ENCODE data around the gene DECR2. TPM values are rescaled to one million over a fixed set of nuclear protein-coding genes. Genes with fewer than 3 reads are reported as not detected.
"Not testable (repeated sequence)": the region's sequence is repeated elsewhere in the genome, so short reads cannot be mapped to it uniquely, and the experiment has no call there.

DECR2 gene
- total RNA-seq, 2 experiments from 2014 or later: 11.5 to 13.0 TPM

DNA sequence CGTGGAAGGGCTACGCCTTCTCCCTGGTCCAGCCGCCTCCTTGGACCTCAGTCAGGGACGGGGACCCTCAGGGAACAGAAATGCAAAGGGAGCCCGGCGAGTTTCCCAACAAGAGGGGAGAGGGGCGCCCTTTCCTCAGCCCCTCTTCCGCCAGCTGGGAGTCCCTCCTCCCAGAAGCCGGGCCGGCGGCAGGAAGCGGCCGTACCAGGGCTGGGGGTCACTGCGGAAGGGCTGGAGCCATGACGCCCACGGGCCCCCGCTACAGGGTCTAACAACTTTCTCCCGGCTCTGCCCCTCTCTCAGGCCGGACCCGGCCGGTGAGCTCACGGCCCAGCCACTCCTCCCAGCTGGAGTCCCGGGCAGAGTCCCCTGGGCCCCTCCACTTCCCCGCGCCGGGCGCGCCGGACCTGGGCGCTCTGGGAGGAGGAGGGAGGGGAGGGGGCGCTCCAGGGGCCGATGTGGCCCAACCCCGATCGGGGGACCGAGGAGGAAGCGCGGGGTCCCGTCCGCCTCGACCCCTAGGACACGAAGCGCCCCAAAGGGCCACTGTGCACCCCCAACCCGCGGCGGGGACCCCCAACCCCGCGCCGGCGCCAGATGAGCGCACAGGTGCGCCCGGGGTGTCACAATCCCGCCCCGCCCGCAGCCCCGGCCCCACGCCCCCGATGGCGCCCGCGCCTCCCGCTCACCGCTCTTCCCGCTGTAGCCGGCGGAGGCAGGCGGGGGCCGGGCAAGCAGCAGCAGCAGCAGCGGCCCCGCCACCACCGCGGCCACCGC, 20.5 kb upstream of the DECR2 start:
- H3K27me3 Mint-ChIP-seq: no peaks in the 10 kb centered on the region
- DNase-seq: peak; percentile 53
- CTCF ChIA-PET: interaction anchor here (0.6 to 0.7 kb wide), 2 partner anchors 11 to 1048 kb away, joined by 3 to 6 read pairs; partner anchors contain the start of gene MRPL28
- intact Hi-C loops (cut with DNase I, micrococcal nuclease): loop anchor here in 1 of 2 experiments (1.0 to 5.0 kb wide), 5 partner anchors 11 to 256 kb away; partner anchors contain the start of genes METTL26, MRPL28 and NPRL3
- peak; percentile 25 for ATAC-seq
- POLR2A ChIA-PET: interaction anchor here (1.2 kb wide), 1 partner anchor 147 kb away, joined by 3 read pairs; the partner anchor contains the start of gene FAM234A
- H3K9me3 Mint-ChIP-seq (ENCODE audit: low read depth): no peaks in the 10 kb centered on the region
- H3K36me3 Mint-ChIP-seq (ENCODE audit: low read depth): no peaks in the 10 kb centered on the region
- H3K4me3 Mint-ChIP-seq: peak overlapping the region; percentile 69
- H3K27ac Mint-ChIP-seq: no peak overlapping the region
- H3K4me1 Mint-ChIP-seq: peaks cover 24% of the 10 kb centered on the region

DNA sequence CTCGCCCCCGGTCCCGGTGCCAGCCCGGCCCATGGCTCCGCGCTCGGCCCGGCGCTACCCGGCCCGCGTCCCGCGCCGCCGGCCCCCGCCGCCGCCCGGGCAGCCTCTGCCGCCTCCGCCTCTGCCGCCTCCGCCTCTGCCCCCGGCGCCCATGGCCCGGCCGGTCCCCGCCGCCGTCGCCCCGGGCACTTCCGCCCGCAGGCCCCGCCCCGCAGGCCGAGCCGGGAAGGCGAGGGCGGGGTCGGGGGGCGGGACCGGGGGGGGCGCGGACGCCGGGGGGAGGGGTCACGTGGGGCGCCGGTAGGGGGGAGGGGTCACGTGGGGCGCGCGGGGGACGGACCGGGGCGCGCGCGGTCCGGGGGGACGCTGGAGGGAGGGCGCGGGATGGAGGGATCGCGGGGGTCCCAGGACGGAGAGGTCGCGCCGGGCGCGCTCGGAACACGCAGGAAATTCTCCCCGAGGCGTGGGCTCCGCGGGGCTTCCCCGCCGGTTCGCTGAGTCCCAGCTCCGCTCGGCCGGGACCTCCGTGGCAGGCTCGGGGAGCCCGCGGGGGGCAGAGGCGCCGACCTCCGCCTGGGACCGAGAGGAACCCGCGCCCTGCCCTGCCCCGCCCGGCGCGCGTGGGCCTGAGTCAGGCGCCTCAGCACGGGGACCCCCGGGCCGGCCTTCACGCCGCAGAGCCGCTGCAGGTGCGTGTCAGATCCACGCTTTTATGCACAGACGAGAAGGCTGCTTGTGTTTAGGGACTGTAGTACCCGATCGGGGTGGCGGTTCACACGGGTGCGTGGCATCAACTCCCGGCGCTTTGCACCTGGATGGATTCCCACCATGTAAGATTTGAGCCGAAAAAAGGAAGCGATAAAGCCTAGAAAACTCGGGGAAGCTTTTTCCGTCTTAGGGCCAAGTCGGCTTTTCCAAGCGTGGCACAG, 19.6 kb upstream of the DECR2 start, which contains the start of gene PGAP6:
PGAP6 (minus strand) TSS at position 190 of the 929 bp plus-strand sequence; CDS start at position 33, 157 bp downstream.
- DNase-seq: peak; percentile 83
- ATAC-seq: peak; percentile 73
- intact Hi-C loops (cut with DNase I, micrococcal nuclease): loop anchor here (1.0 to 5.0 kb wide), 7 partner anchors 12 to 255 kb away; partner anchors contain the start of genes MRPL28 (in 2 of the 2), DECR2 (in 1 of the 2), METTL26 (in 1 of the 2) and NPRL3 (in 1 of the 2)
- CTCF ChIA-PET: interaction anchor here (0.8 to 1.1 kb wide), 2 partner anchors 40 to 147 kb away, joined by 3 read pairs; no protein-coding TSS in a partner anchor
- Mint-ChIP-seq H3K9me3 (ENCODE audit: low read depth) (no peaks in the 10 kb centered on the region), H3K4me1 (peaks cover 24% of the 10 kb centered on the region), H3K36me3 (ENCODE audit: low read depth) (no peaks in the 10 kb centered on the region), H3K27ac (no peak within 1 kb of the TSS), H3K4me3 (peak within 1 kb of the TSS; percentile 74), H3K27me3 (no peaks in the 10 kb centered on the region)
- POLR2A ChIA-PET: interaction anchor here (1.2 kb wide), 2 partner anchors 19 to 147 kb away, joined by 3 read pairs; partner anchors contain the start of genes DECR2 and FAM234A

DNA sequence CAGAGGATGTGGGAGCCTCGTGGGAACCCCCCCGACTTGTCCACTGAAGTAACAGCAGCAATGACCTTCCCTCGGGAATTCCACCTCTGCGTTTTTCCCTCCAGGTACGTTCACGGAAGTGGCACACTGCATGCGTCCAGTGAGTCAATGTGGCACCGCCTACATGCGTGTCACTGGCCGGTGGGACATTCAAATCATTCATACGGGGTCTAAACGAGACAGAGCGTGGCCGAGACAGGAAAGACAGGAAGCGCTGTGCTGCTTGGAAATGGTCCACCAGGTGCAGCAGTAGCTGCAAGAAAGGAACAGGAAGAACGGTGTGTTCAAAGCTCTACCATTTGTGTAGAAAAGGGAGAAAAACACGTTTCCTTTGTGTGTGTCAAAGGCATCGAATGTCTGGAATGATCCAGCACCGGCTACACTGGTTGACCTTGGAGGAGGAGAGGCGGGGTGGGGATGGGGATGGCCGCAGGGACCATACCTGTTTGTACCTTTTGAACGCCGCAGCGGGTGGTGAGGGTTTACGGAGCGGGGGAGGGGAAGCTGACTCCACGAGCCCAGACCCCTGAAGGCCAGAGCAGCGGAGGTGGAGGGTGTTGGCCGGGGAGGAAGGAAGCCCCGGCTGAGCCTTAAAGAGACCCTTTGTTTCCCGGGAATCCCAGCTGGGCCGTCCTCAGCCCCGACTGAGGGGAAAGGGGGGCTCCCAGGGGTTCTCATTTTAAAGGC, 18.2 kb upstream of the DECR2 start:
- peak overlapping the region; percentile 52 for H3K27ac Mint-ChIP-seq
- no peaks in the 10 kb centered on the region for H3K27me3 Mint-ChIP-seq
- H3K4me1 Mint-ChIP-seq: peaks cover 24% of the 10 kb centered on the region
- POLR2A ChIA-PET: no interaction called here
- no peaks in the 10 kb centered on the region for H3K36me3 Mint-ChIP-seq (ENCODE audit: low read depth)
- intact Hi-C loops (cut with DNase I, micrococcal nuclease): loop anchor here in 1 of 2 experiments (5.0 kb wide), 3 partner anchors 204 to 254 kb away; partner anchors contain the start of genes METTL26 and NPRL3
- H3K9me3 Mint-ChIP-seq (ENCODE audit: low read depth): no peaks in the 10 kb centered on the region
- DNase-seq (peak; percentile 72), ATAC-seq (peak; percentile 54)
- H3K4me3 Mint-ChIP-seq: peak overlapping the region; percentile 74
- CTCF ChIA-PET: interaction anchor here (1.0 to 1.1 kb wide), 2 partner anchors 13 to 39 kb away, joined by 3 read pairs; partner anchors contain the start of gene MRPL28

DNA sequence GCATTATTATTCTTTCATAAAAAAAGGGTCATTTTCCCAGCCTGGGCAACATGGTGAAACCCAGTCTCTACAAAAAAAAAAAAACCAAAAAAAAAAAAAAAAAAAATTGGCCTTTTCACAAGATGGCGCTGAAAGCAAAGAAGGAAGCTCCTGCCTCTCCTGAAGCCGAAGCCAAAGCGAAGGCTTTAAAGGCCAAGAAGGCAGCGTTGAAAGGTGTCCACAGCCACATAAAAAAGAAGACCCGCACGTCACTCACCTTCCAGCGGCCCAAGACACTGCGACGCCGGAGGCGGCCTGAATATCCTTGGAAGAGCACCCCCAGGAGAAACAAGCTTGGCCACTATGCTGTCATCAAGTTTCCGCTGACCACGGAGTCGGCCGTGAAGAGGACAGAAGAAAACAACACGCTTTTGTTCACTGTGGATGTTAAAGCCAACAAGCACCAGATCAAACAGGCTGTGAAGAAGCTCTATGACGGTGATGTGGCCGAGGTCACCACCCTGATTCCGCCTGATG, 15.0 kb upstream of the DECR2 start:
- Mint-ChIP-seq H3K4me1 (peaks cover 14% of the 10 kb centered on the region), H3K9me3 (ENCODE audit: low read depth) (no peaks in the 10 kb centered on the region), H3K36me3 (ENCODE audit: low read depth) (no peaks in the 10 kb centered on the region), H3K27ac (no peak overlapping the region), H3K27me3 (no peaks in the 10 kb centered on the region), H3K4me3 (no peak overlapping the region)
- intact Hi-C loops (cut with DNase I, micrococcal nuclease): no loop called here
- ChIA-PET CTCF (interaction anchor here (0.6 kb wide), 1 partner anchor 152 kb away, joined by 4 read pairs; the partner anchor contains the start of gene FAM234A), POLR2A (no interaction called here)
- no peak for DNase-seq
- no peak for ATAC-seq

DNA sequence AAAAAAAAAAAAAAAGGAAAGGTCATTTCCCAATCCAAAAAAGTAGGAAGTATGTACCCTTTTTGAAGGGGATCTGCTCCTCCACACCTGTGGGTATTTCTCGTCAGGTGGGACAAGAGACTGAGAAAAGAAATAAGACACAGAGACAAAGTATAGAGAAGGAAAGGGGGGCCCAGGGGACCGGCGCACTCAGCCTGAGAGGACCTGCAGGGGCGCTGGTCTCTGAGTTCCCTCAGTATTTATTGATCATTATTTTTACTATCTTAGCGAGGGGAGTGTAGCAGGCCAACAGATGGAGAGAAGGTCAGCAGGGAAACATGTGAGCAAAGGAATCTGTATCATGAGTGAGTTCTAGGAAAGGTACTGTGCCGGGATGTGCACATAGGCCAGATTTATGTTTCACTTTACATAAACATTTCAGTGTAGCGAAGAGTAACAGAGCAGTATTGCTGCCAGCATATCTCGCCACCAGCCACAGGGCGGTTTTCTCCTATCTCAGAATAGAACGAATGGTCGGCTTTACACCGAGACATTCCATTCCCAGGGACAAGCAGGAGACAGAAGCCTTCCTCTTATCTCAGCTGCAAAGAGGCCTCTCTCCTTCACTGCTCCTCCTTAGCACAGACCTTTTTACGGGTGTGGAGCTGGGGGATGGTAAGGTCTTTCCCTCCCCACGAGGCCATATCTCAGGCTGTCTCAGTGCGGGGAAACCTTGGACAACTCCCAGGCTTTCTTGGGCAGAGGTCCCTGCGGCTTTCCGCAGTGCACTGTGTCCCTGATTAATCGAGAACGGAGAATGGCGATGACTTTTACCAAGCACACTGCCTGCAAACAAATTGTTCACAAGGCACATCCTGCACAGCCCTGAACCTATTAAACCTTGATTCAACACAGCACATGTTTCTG, 13.7 kb upstream of the DECR2 start:
- ATAC-seq: not testable (repeated sequence)

DNA sequence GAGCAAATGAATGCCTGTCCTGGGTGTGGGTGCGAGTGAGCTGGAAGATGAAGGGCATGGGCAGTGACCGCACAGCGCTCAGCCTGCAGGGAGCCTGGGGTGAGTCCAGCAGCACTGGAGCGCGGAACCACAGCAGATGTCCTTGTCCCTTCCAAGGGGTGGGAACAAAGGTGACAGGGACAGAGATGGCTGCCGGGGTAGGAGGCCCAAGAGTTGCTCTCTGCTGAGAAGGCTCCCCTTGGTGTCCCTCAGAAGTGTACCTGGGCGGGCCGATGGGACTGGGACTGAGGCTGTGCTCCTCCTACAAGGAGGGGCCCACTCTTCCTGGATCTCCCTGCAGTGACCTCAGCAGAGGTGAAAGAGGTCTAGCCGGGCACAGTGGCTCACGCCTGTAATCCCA, 12.3 kb upstream of the DECR2 start:
- Mint-ChIP-seq H3K9me3 (ENCODE audit: low read depth) (no peaks in the 10 kb centered on the region), H3K4me3 (no peak overlapping the region), H3K27ac (no peak overlapping the region), H3K4me1 (peaks cover 14% of the 10 kb centered on the region), H3K27me3 (no peaks in the 10 kb centered on the region), H3K36me3 (ENCODE audit: low read depth) (no peaks in the 10 kb centered on the region)
- ATAC-seq (no peak), DNase-seq (no peak)
- ChIA-PET POLR2A (no interaction called here), CTCF (interaction anchor here (0.7 kb wide), 1 partner anchor 139 kb away, joined by 3 read pairs; no protein-coding TSS in a partner anchor)
- intact Hi-C loops (cut with DNase I, micrococcal nuclease): no loop called here

More for the DNA sequence above, 13.7 kb upstream of the DECR2 start:
- H3K27me3 Mint-ChIP-seq; DNase-seq; POLR2A ChIA-PET; H3K36me3 Mint-ChIP-seq (ENCODE audit: low read depth); H3K4me3 Mint-ChIP-seq; H3K9me3 Mint-ChIP-seq (ENCODE audit: low read depth); CTCF ChIA-PET; H3K27ac Mint-ChIP-seq; intact Hi-C loops (cut with DNase I, micrococcal nuclease): not testable (repeated sequence)
- H3K4me1 Mint-ChIP-seq: peaks cover 20% of the 10 kb centered on the region

DNA sequence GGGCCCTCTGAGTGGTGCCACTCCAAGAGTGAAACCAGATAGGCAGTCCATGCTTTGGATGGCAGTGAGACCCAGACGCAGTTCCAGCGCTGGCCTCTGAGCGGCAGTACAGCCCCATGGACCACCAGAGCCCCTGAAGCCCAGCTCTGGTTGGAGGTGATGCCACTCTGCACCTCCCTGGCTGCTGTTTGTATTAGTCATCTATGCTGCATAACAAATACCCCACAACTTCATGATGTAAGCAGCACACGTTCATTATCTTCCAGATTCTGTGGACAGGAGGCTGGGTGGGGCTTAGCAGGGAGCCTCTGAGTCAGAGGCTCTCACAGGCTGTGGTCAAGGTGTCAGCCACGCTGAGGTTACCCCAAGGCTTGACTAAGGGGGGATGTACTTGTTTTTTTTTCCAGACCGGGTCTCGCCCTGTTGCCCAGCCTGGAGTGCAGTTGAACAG, 9.8 kb upstream of the DECR2 start:
- DNase-seq (peak; percentile 91), ATAC-seq (peak; percentile 93)
- no peak overlapping the region for H3K4me3 Mint-ChIP-seq
- H3K36me3 Mint-ChIP-seq (ENCODE audit: low read depth): no peaks in the 10 kb centered on the region
- H3K4me1 Mint-ChIP-seq: peaks cover 22% of the 10 kb centered on the region
- CTCF ChIA-PET: interaction anchor here (0.7 to 1.8 kb wide), 8 partner anchors 12 to 320 kb away, joined by 3 to 12 read pairs (median 3); partner anchors contain the start of gene MRPL28
- H3K27me3 Mint-ChIP-seq: peaks cover 3% of the 10 kb centered on the region
- POLR2A ChIA-PET: interaction anchor here (0.5 to 0.7 kb wide), 3 partner anchors 34 to 286 kb away, joined by 4 to 8 read pairs (median 5); partner anchors contain the start of gene RAB11FIP3
- H3K9me3 Mint-ChIP-seq (ENCODE audit: low read depth): no peaks in the 10 kb centered on the region
- intact Hi-C loops (cut with DNase I, micrococcal nuclease): loop anchor here (1.0 to 5.0 kb wide), 10 partner anchors 9 to 245 kb away; partner anchors contain the start of genes CAPN15 (in 1 of the 2), DECR2 (in 1 of the 2), METTL26 (in 1 of the 2) and RAB11FIP3 (in 1 of the 2)
- no peak overlapping the region for H3K27ac Mint-ChIP-seq

DNA sequence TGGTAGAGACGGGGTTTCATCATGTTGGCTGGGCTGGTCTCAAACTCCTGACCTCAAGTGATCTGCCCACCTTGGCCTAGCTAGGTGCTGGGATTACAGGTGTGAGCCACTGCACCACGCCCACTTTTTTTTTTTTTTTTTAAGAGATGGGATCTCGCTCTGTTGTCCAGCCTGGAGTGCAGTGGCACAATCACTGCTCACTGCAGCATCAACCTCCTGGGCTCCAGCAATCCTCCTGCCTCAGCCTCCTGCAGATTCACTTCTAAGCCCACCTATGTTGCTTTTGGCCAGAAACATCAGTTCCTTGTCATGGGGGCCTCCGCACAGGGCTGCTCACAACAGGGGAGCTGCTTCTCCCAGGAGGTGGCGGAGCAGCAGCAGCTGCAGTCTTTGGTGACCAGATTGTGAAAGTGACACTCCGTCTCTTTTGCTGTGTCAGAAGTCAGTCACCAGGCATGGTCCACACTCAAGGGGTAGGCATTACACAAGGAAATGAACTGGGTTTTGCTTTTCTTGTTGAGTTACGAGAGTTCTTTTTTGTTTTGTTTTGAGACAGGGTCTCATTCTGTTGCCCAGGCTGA, 9.1 kb upstream of the DECR2 start:
- ATAC-seq: peak; percentile 41
- no peak overlapping the region for H3K27ac Mint-ChIP-seq
- H3K36me3 Mint-ChIP-seq (ENCODE audit: low read depth): no peaks in the 10 kb centered on the region
- no peak overlapping the region for H3K4me3 Mint-ChIP-seq
- peak; percentile 68 for DNase-seq
- H3K9me3 Mint-ChIP-seq (ENCODE audit: low read depth): no peaks in the 10 kb centered on the region
- peaks cover 3% of the 10 kb centered on the region for H3K27me3 Mint-ChIP-seq
- intact Hi-C loops (cut with DNase I, micrococcal nuclease): loop anchor here (1.0 to 5.0 kb wide), 10 partner anchors 9 to 244 kb away; partner anchors contain the start of genes CAPN15 (in 1 of the 2), DECR2 (in 1 of the 2), METTL26 (in 1 of the 2) and RAB11FIP3 (in 1 of the 2)
- ChIA-PET CTCF (interaction anchor here (0.7 to 1.8 kb wide), 8 partner anchors 11 to 320 kb away, joined by 3 to 12 read pairs (median 3); partner anchors contain the start of gene MRPL28), POLR2A (interaction anchor here (0.5 kb wide), 2 partner anchors 159 to 285 kb away, joined by 4 to 8 read pairs; no protein-coding TSS in a partner anchor)
- peaks cover 22% of the 10 kb centered on the region for H3K4me1 Mint-ChIP-seq

DNA sequence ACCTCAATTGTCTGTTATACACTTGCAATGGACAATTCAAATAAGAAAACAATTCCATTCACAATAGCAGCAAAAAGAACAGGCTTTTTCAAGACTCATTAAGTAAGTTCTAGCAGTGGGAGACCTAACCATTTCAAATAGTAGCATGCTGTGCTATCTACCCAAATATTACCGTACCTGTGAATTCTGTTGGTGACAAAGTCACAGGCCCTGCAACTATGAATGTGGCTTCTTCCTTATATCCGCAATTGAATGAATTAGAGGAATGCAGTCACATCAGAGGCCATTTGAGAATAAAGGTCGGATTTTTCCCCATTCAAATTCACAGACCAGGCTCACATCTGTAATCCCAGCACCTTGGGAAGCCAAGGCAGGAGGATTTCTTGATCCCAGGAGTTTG, 5.5 kb upstream of the DECR2 start:
- no peak for ATAC-seq
- no peak for DNase-seq
- Mint-ChIP-seq H3K9me3 (ENCODE audit: low read depth) (no peaks in the 10 kb centered on the region), H3K4me3 (peak overlapping the region; percentile 77), H3K4me1 (peaks cover 31% of the 10 kb centered on the region), H3K27me3 (peaks cover 3% of the 10 kb centered on the region), H3K36me3 (ENCODE audit: low read depth) (peaks cover 2% of the 10 kb centered on the region), H3K27ac (peak overlapping the region; percentile 25)
- POLR2A ChIA-PET: interaction anchor here (0.7 kb wide), 1 partner anchor 50 kb away, joined by 5 read pairs; no protein-coding TSS in a partner anchor
- intact Hi-C loops (cut with DNase I, micrococcal nuclease): no loop called here
- CTCF ChIA-PET: interaction anchor here (1.0 to 1.5 kb wide), 2 partner anchors 19 to 133 kb away, joined by 3 read pairs; no protein-coding TSS in a partner anchor

All from activated CD4-positive, alpha-beta T cell treated with anti-CD3 and anti-CD28 coated beads for 36 hours (primary cell).